ENCODE results near the gene BAZ2B. TPM values are rescaled to one million over a fixed set of nuclear protein-coding genes. Genes with fewer than 3 reads are reported as not detected.

BAZ2B gene
- polyA plus RNA-seq, 1 of the 3 experiments (the other 2 are of a cell fraction): 10.2 TPM

GRCh38 chr2:159572459-159572858 lies 43.9 kb downstream of the BAZ2B start:
- DNase-seq: no peak
- TF ChIP-seq NFIC (IDR thresholded peaks at IDR 0.05; ENCODE audit: borderline replicate concordance): no peak
- TF ChIP-seq CTCF (IDR thresholded peaks at IDR 0.05): no peak
- TF ChIP-seq MXI1 (IDR thresholded peaks at IDR 0.05; ENCODE audit: low read depth, low read length): no peak
- no peak for TF ChIP-seq MAX (IDR thresholded peaks at IDR 0.05; ENCODE audit: low read depth)
- TF ChIP-seq FOSL2 (IDR thresholded peaks at IDR 0.05; ENCODE audit: borderline replicate concordance, low read depth): no peak
- no peak for TF ChIP-seq ZBTB33 (IDR thresholded peaks at IDR 0.05; ENCODE audit: borderline replicate concordance, low read depth)
- no peak for TF ChIP-seq TCF12 (IDR thresholded peaks at IDR 0.05)
- TF ChIP-seq PBX3 (IDR thresholded peaks at IDR 0.05): no peak
- TF ChIP-seq USF1 (IDR thresholded peaks at IDR 0.05; ENCODE audit: borderline replicate concordance, low read depth): no peak
- no peak for TF ChIP-seq MEF2A (IDR thresholded peaks at IDR 0.05; ENCODE audit: borderline replicate concordance, low read depth)
- no peak for TF ChIP-seq IRF3 (IDR thresholded peaks at IDR 0.05; ENCODE audit: low read depth, low read length)
- no peak for TF ChIP-seq ELF1 (IDR thresholded peaks at IDR 0.05)
- TF ChIP-seq RXRA (IDR thresholded peaks at IDR 0.05; ENCODE audit: borderline replicate concordance, low read depth): no peak
- Histone ChIP-seq H2AFZ (ENCODE audit: low read depth) (no peak overlapping the region), H3K79me2 (ENCODE audit: insufficient read depth) (peaks cover 50% of the 10 kb centered on the region), H3K9ac (no peak overlapping the region), H3K27ac (ENCODE audit: low read depth in 2 of 2, low read length in 1 of 2) (no peak overlapping the region), H3K36me3 (replicated peaks in 1 of 2; ENCODE audit: control insufficient read depth in 1 of 2, insufficient read depth in 2 of 2, low read length in 1 of 2) (peaks cover 0 to 23% of the 10 kb centered on the region in 2 experiments), H3K9me2 (no peaks in the 10 kb centered on the region), H3K4me1 (ENCODE audit: control insufficient read depth in 1 of 2, insufficient read depth in 2 of 2, low read depth in 1 of 2, low read length in 1 of 2) (no peaks in the 10 kb centered on the region), H3K9me3 (no peaks in the 10 kb centered on the region), H4K20me1 (ENCODE audit: insufficient read depth) (0 out of 2 replicates have a peak, but pooled peaks cover 2% of the 10 kb centered on the region), H3K4me2 (no peak overlapping the region), H3F3A (replicated peaks; ENCODE audit: insufficient read depth) (no peaks in the 10 kb centered on the region), H3K27me3 (ENCODE audit: insufficient read depth) (no peaks in the 10 kb centered on the region), H3K4me3 (ENCODE audit: low read depth in 2 of 2, low read length in 1 of 2) (no peak overlapping the region)
- POLR2A ChIA-PET: no interaction called here
- CTCF ChIA-PET: no interaction called here
